ENCODE measurements around the gene MYO1F.
A peak's percentile ranks its signal among the peaks of the same experiment; 100 is the strongest.

Gene MYO1F

GRCh38 chr19:8611391-8611876 is 34.2 kb upstream of the MYO1F start:
- TF ChIP-seq CTCF (IDR thresholded peaks at IDR 0.05) = no peak
- DNase-seq = peak; percentile 45 to 80
- H3K9me3 ChIP-seq = no peaks in the 10 kb centered on the region
- H3K27me3 ChIP-seq = no peaks in the 10 kb centered on the region
- H3K4me1 ChIP-seq = peaks cover 0 to 57% (median 31%) of the 10 kb centered on the region in 4 donors
- H3K36me3 ChIP-seq = no peaks in the 10 kb centered on the region
- no peak overlapping the region for H3K4me3 ChIP-seq
- intact Hi-C loops (cut with DNase I; ENCODE audit: low total_unique reads) = no loop called here
- peak overlapping the region; percentile 87 to 89 for H3K27ac ChIP-seq

- intact Hi-C loops (cut with DNase I; ENCODE audit: low total_unique reads) = no loop called here
- TF ChIP-seq CTCF (IDR thresholded peaks at IDR 0.05) = no peak
- Histone ChIP-seq H3K4me3 (peak overlapping the region; percentile 82 to 86), H3K9me3 (no peaks in the 10 kb centered on the region), H3K27me3 (no peaks in the 10 kb centered on the region), H3K4me1 (peaks cover 0 to 61% (median 32%) of the 10 kb centered on the region in 4 donors), H3K27ac (peak overlapping the region; percentile 87 to 89), H3K36me3 (no peaks in the 10 kb centered on the region)
- no peak for DNase-seq
Observed at GRCh38 chr19:8610936-8611300, 33.7 kb upstream of the MYO1F start.

GRCh38 chr19:8610041-8610935 is 33.0 kb upstream of the MYO1F start, which contains the start of gene ADAMTS10:
Gene ADAMTS10 (minus strand): TSS chr19:8610715. CDS start chr19:8605710, 5,005 bp downstream.
- intact Hi-C loops (cut with DNase I; ENCODE audit: low total_unique reads) = no loop called here
- no peak for TF ChIP-seq CTCF (IDR thresholded peaks at IDR 0.05)
- Histone ChIP-seq H3K9me3 (peaks cover 0 to under 1% (median 0%) of the 10 kb centered on the region in 3 donors), H3K4me3 (peak within 1 kb of the TSS; percentile 82 to 86), H3K27me3 (no peaks in the 10 kb centered on the region), H3K36me3 (peaks cover under 1 to 5% (median 4%) of the 10 kb centered on the region in 3 donors), H3K27ac (peak within 1 kb of the TSS; percentile 87 to 89), H3K4me1 (peaks cover 0 to 59% (median 32%) of the 10 kb centered on the region in 4 donors)
- DNase-seq = peak; percentile 50 to 78

GRCh38 chr19:8609279-8610040 is 32.2 kb upstream of the MYO1F start:
- intact Hi-C loops (cut with DNase I; ENCODE audit: low total_unique reads) = no loop called here
- Histone ChIP-seq H3K27me3 (no peaks in the 10 kb centered on the region), H3K4me3 (peak overlapping the region; percentile 82 to 86), H3K36me3 (peaks cover 9 to 13% (median 13%) of the 10 kb centered on the region in 3 donors), H3K4me1 (peaks cover 0 to 52% (median 32%) of the 10 kb centered on the region in 4 donors), H3K27ac (peak overlapping the region; percentile 87 to 89), H3K9me3 (peaks cover 0 to 5% (median 0%) of the 10 kb centered on the region in 3 donors)
- TF ChIP-seq CTCF (IDR thresholded peaks at IDR 0.05) = peak; percentile 24 to 31
- peak; percentile 81 to 90 for DNase-seq

GRCh38 chr19:8608941-8609278 is 31.7 kb upstream of the MYO1F start:
- Histone ChIP-seq H3K4me3 (peak overlapping the region; percentile 82 to 86), H3K4me1 (peaks cover 0 to 51% (median 32%) of the 10 kb centered on the region in 4 donors), H3K9me3 (peaks cover 0 to 5% (median 0%) of the 10 kb centered on the region in 3 donors), H3K27ac (peak overlapping the region; percentile 87 to 89), H3K36me3 (peaks cover 10 to 16% (median 16%) of the 10 kb centered on the region in 3 donors), H3K27me3 (no peaks in the 10 kb centered on the region)
- intact Hi-C loops (cut with DNase I; ENCODE audit: low total_unique reads) = no loop called here
- TF ChIP-seq CTCF (IDR thresholded peaks at IDR 0.05) = no peak
- DNase-seq = no peak
